ENCODE results near the gene PRG2. TPM values are rescaled to one million over a fixed set of nuclear protein-coding genes. Genes with fewer than 3 reads are reported as not detected.
A peak's percentile ranks its signal among the peaks of the same experiment; 100 is the strongest.

Gene PRG2
- total and polyA plus RNA-seq, 9 of the 15 experiments (the other 6 are each of a cell fraction or from before 2014, with no cell fraction given), result 1.8 to 78.0 (median 26.6) TPM

GRCh38 chr11:57402188-57403002 is 11.9 kb upstream of the PRG2 start (continued):
- TF ChIP-seq ZNF592 (IDR thresholded peaks at IDR 0.05) (peak; percentile 43; the same call in 1 of the 2 replicates), BCLAF1 (IDR thresholded peaks at IDR 0.05; ENCODE audit: borderline replicate concordance in 1 of 2, control insufficient read depth in 1 of 2, low read depth in 2 of 2, low read length in 1 of 2) (no peak), EP400 (IDR thresholded peaks at IDR 0.05) (no peak), GMEB1 (CRISPR knock-in tag; IDR thresholded peaks at IDR 0.05) (no peak), NFIX (CRISPR knock-in tag; IDR thresholded peaks at IDR 0.05; ENCODE audit: low read depth) (no peak), ZNF76 (CRISPR knock-in tag; IDR thresholded peaks at IDR 0.05; ENCODE audit: borderline replicate concordance) (no peak), SNRNP70 (optimal IDR thresholded peaks at IDR 0.05; ENCODE audit: low read depth, low read length) (no peak), PHF21A (IDR thresholded peaks at IDR 0.05; ENCODE audit: borderline replicate concordance, low read depth) (no peak), JUNB (CRISPR knock-in tag; conservative IDR thresholded peaks at IDR 0.05) (no peak; the same call in 1 of the 2 replicates), ASH1L (IDR thresholded peaks at IDR 0.05; ENCODE audit: borderline replicate concordance, low read depth, partially characterized antibody) (no peak), RBFOX2 (IDR thresholded peaks at IDR 0.05; ENCODE audit: low read depth, low read length) (no peak), ATF4 (CRISPR knock-in tag; IDR thresholded peaks at IDR 0.05) (no peak; the same call in 1 of the 2 replicates), FOXJ2 (tag; IDR thresholded peaks at IDR 0.05) (no peak), PHB2 (IDR thresholded peaks at IDR 0.05; ENCODE audit: low read depth) (peak; percentile 50; the same call in 1 of the 2 replicates)

Data from K562 (cell line).